HepG2 (cell line): ENCODE measurements around the gene CSNK1A1. TPM values are rescaled to one million over a fixed set of nuclear protein-coding genes. Genes with fewer than 3 reads are reported as not detected.

ENCODE experiments used
- ATAC-seq: fragments of 200-7000 bp; cut with Tn5 transposase; 3 replicates; pipeline ENCODE4 v1.9.1; 2020; ENCODE audit warnings: mild to moderate bottlenecking, moderate library complexity
- BruUV-seq: library from RNA; stranded (reverse); fragments of 400-500 nt; replicated peaks from 2 replicates; lab custom pipeline; 2021; lab: Mats Ljungman, UMichigan
- CTCF ChIA-PET: fragments of 300-600 bp; formaldehyde crosslinking; extraction: SDS; loops from one replicate; lab custom pipeline; 2021; ENCODE audit warnings: low total read pairs, inconsistent platforms, low intra/inter-chr PET ratio; lab: Yijun Ruan, JAX
- POLR2A ChIA-PET: fragments of 350-600 bp; sonication (Branson Sonifier 250); formaldehyde crosslinking; loops from one replicate; lab custom pipeline; 2020; ENCODE audit warnings: antibody characterized with exemption, inconsistent platforms; lab: Yijun Ruan, JAX
- DNase-seq: peaks from one replicate; pipeline ENCODE4 v3.0.0-alpha.2; 2015; ENCODE audit warnings: low spot score
- FAIRE-seq: peaks from 3 replicates; lab custom pipeline; 2011; peaks lifted over from hg19 to GRCh38; lab: Jason Lieb, UNC
- H2AFZ ChIP-seq: one replicate; pipeline ENCODE4 v1.6.1; 2011; ENCODE audit warnings: low read length, inconsistent platforms
- H3K27ac ChIP-seq: fragments of 300-600 bp; 3 replicates; pipeline ENCODE4 v1.8.0; 2011; ENCODE audit warnings: mixed run types, mild to moderate bottlenecking, mixed read lengths, low read length, inconsistent platforms; ENCODE audit not compliant: insufficient read depth; ENCODE audit errors: extremely low read length
- H3K27me3 ChIP-seq, 2 experiments: fragments of 200-600 bp in 1 of 2; 2 replicates in 1 of 2; 3 replicates in 1 of 2; pipeline versions ENCODE4 v1.6.0 to v1.8.0; 2011; ENCODE audit warnings: low read length in 2 of 2, mild to moderate bottlenecking in 2 of 2, moderate library complexity in 2 of 2, inconsistent platforms in 1 of 2; ENCODE audit not compliant: insufficient read depth in 2 of 2, control insufficient read depth in 1 of 2
- H3K36me3 ChIP-seq, 2 experiments: fragments of 200-600 bp in 1 of 2; replicated peaks in 1 of 2; 2 replicates in 1 of 2; 3 replicates in 1 of 2; pipeline versions ENCODE4 v1.5.1 to v1.8.0; 2011; ENCODE audit warnings: low read length in 2 of 2, inconsistent platforms in 1 of 2; ENCODE audit not compliant: insufficient read depth in 2 of 2, control insufficient read depth in 1 of 2
- H3K4me1 ChIP-seq: 2 replicates; pipeline ENCODE4 v1.5.1; 2012; ENCODE audit warnings: low read length, inconsistent platforms; ENCODE audit not compliant: insufficient read depth
- H3K4me2 ChIP-seq: 2 replicates; pipeline ENCODE4 v1.6.0; 2011; ENCODE audit warnings: low read depth, low read length, inconsistent platforms
- H3K4me3 ChIP-seq, 3 experiments: fragments of 200-600 bp in 1 of 3; sonication (generic), shearing (Covaris generic) in 1 of 3; replicated peaks in 1 of 3; 2 replicates each; pipeline ENCODE4 v1.5.1; 2011 to 2016; ENCODE audit warnings: low read length in 3 of 3, inconsistent platforms in 2 of 3, low read depth in 2 of 3, mild to moderate bottlenecking in 2 of 3, control low read depth in 1 of 3, mixed read lengths in 1 of 3; ENCODE audit not compliant: insufficient read depth in 1 of 3
- H3K79me2 ChIP-seq: one replicate; pipeline ENCODE4 v1.6.1; 2011; ENCODE audit warnings: low read length, inconsistent platforms; ENCODE audit not compliant: insufficient read depth
- H3K9ac ChIP-seq: 2 replicates; pipeline ENCODE4 v1.6.0; 2011; ENCODE audit warnings: mild to moderate bottlenecking, low read depth, low read length, inconsistent platforms; ENCODE audit not compliant: insufficient read depth
- H3K9me3 ChIP-seq: 2 replicates; pipeline ENCODE4 v1.5.1; 2012; ENCODE audit warnings: mild to moderate bottlenecking, low read length
- H4K20me1 ChIP-seq: 2 replicates; pipeline ENCODE4 v1.6.0; 2011; ENCODE audit warnings: inconsistent platforms, mild to moderate bottlenecking, low read length, moderate library complexity; ENCODE audit not compliant: insufficient read depth
- CHCHD3 ChIP-seq: sonication (generic); formaldehyde crosslinking; IDR thresholded peaks from 2 replicates; pipeline ENCODE4 v1.8.0; 2022; ENCODE audit warnings: mild to moderate bottlenecking, missing genetic modification reagents, moderate library complexity
- DNMT3B ChIP-seq: conservative IDR thresholded peaks from 2 replicates; pipeline ENCODE4 v1.6.1; 2016; ENCODE audit warnings: missing biosample characterization, control low read depth
- HNRNPL ChIP-seq: fragments of 200-400 bp; formaldehyde crosslinking; IDR thresholded peaks from 2 replicates; pipeline ENCODE4 v1.6.1; 2017; ENCODE audit warnings: mild to moderate bottlenecking, low read depth, low read length
- HOXA5 ChIP-seq: sonication (generic); formaldehyde crosslinking; IDR thresholded peaks from 2 replicates; pipeline ENCODE4 v1.4.0; 2020; ENCODE audit warnings: missing genetic modification reagents
- KLF9 ChIP-seq: IDR thresholded peaks from 2 replicates; pipeline ENCODE4 v1.6.1; 2016; ENCODE audit warnings: low read depth
- MAFK ChIP-seq, 2 experiments: IDR thresholded peaks in 1 of 2; conservative IDR thresholded peaks in 1 of 2; 2 replicates each; pipeline ENCODE4 v1.6.1; 2011; ENCODE audit warnings: improper control_type of control experiment in 2 of 2, low read length in 2 of 2
- NCOA2 ChIP-seq: sonication (generic); formaldehyde crosslinking; IDR thresholded peaks from 2 replicates; pipeline ENCODE4 v1.8.0; 2022; ENCODE audit warnings: inconsistent platforms
- RBM22 ChIP-seq: fragments of 200-400 bp; formaldehyde crosslinking; optimal IDR thresholded peaks from 2 replicates; pipeline ENCODE3; 2017; ENCODE audit warnings: mild to moderate bottlenecking, low read length, moderate library complexity
- REPIN1 ChIP-seq: sonication (generic); formaldehyde crosslinking; IDR thresholded peaks from 2 replicates; pipeline ENCODE4 v1.8.0; 2022; ENCODE audit warnings: missing genetic modification reagents, low read depth, mild to moderate bottlenecking, borderline replicate concordance
- SPEN ChIP-seq: sonication (generic); formaldehyde crosslinking; IDR thresholded peaks from 2 replicates; pipeline ENCODE4 v1.5.1; 2020; ENCODE audit warnings: low read depth, mild to moderate bottlenecking, missing genetic modification reagents
- SRSF4 ChIP-seq: fragments of 200-400 bp; formaldehyde crosslinking; IDR thresholded peaks from one replicate; pipeline ENCODE4 v1.6.1; 2018; ENCODE audit warnings: mild to moderate bottlenecking, low read depth, low read length, moderate library complexity; ENCODE audit not compliant: poor library complexity, severe bottlenecking
- ZBTB7A ChIP-seq: sonication (generic); formaldehyde crosslinking; IDR thresholded peaks from 2 replicates; pipeline ENCODE4 v1.8.0; 2022; ENCODE audit warnings: mild to moderate bottlenecking, missing genetic modification reagents
- ZNF563 ChIP-seq: sonication (generic); formaldehyde crosslinking; IDR thresholded peaks from 2 replicates; pipeline ENCODE4 v1.8.0; 2022; ENCODE audit warnings: mild to moderate bottlenecking, moderate library complexity, missing genetic modification reagents
- ZNF674 ChIP-seq: sonication (generic); formaldehyde crosslinking; IDR thresholded peaks from 2 replicates; pipeline ENCODE4 v1.5.0; 2020; ENCODE audit warnings: low read depth, mild to moderate bottlenecking, missing genetic modification reagents
- in situ Hi-C: cut with HindIII; loops from 2 replicates; pipeline ENCODE4 v1.10.0; 2017; ENCODE audit warnings: low pct_unique_long_range_greater_than_20kb; ENCODE audit not compliant: extremely low pct_ligation_motif_present
- intact Hi-C: fragments of 100-400 bp; cut with micrococcal nuclease; formaldehyde crosslinking; loops from one replicate; pipeline ENCODE4 v1.10.0; 2022; ENCODE audit not compliant: unreplicated experiment
- polyA plus RNA-seq, 8 experiments: library from polyadenylated mRNA; depleted of rRNA in 3 of 8; stranded (reverse) in 7 of 8; unstranded in 1 of 8; fragments of >200 nt; fragmentation: Illumina TruSeq in 4 of 8; extraction: Trizol in 4 of 8; gene quantifications; 2 replicates each; pipeline versions ENCODE4 v1.2.1 to v1.2.3, GENCODE V29; 2011 to 2016; ENCODE audit warnings: low read depth in 4 of 8, missing spikeins in 1 of 8, mixed read lengths in 1 of 8; ENCODE audit not compliant: insufficient read depth in 1 of 8
- total RNA-seq, 5 experiments: library from RNA; depleted of rRNA; stranded (reverse); fragments of >200 nt; fragmentation: Illumina TruSeq; extraction: Trizol; gene quantifications; 2 replicates each; pipeline ENCODE4 v1.2.3, GENCODE V29; 2016; ENCODE audit warnings: low read depth in 1 of 5
- TF ChIP-seq, protein P1 (sequence below): IDR thresholded peaks from 2 replicates; pipeline ENCODE4 v1.6.1; 2016; ENCODE audit warnings: low read depth, missing genetic modification reagents, missing compliant biosample characterization
- TF ChIP-seq, protein P2 (sequence below): sonication (generic); formaldehyde crosslinking; IDR thresholded peaks from 2 replicates; pipeline ENCODE4 v1.5.1; 2020; ENCODE audit warnings: missing genetic modification reagents, mild to moderate bottlenecking, borderline replicate concordance
- TF ChIP-seq, protein P3 (sequence below): sonication (generic); formaldehyde crosslinking; IDR thresholded peaks from 2 replicates; pipeline ENCODE4 v1.4.0; 2020; ENCODE audit warnings: missing genetic modification reagents
- TF ChIP-seq, protein P4 (sequence below): sonication (generic); formaldehyde crosslinking; IDR thresholded peaks from 2 replicates; pipeline ENCODE4 v1.5.0; 2020; ENCODE audit warnings: missing genetic modification reagents

Gene CSNK1A1
- total and polyA plus RNA-seq, 2 of the 13 experiments (the other 11 are each of a cell fraction or from before 2014, with no cell fraction given) = 89.0 to 149 TPM

DNA sequence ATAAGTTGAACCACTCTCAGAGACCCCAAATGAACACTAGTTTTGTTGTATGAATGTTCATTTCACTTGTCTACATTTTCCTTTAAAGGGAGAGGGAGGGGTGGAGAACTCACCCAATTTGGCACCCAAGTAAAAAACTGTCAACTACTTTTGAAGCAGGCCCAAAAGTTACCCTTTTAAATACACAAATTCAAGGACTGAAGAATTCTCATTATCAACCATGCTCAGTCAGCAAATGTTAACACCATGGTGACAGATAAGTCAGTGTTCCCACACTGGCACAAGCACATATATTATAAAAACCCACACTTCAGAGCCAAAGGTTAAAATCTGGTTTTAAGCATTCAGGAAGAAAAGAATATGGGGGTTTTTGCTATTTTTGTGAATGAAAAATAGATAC, 31.6 kb downstream of the CSNK1A1 start:
- peaks cover 97% of the 10 kb centered on the region for H3K79me2 ChIP-seq
- H3K27ac ChIP-seq = no peak overlapping the region
- peaks cover 13 to 64% of the 10 kb centered on the region in 2 experiments for H3K36me3 ChIP-seq
- ATAC-seq = no peak
- H4K20me1 ChIP-seq = peaks cover 18% of the 10 kb centered on the region
- H2AFZ ChIP-seq = no peak overlapping the region
- H3K4me2 ChIP-seq = no peak overlapping the region
- ChIA-PET CTCF (no interaction called here), POLR2A (interaction anchor here (0.6 kb wide), 1 partner anchor 8 kb away, joined by 3 read pairs; no protein-coding TSS in a partner anchor)
- no peak overlapping the region for H3K4me3 ChIP-seq
- BruUV-seq = no TSS peak
- no peaks in the 10 kb centered on the region for H3K27me3 ChIP-seq
- no peaks in the 10 kb centered on the region for H3K4me1 ChIP-seq
- no peak for DNase-seq
- no peak for FAIRE-seq
- H3K9ac ChIP-seq = no peak overlapping the region
- H3K9me3 ChIP-seq = no peaks in the 10 kb centered on the region
- intact Hi-C loops = no loop called here
- in situ Hi-C loops = no loop called here
- no peak for TF ChIP-seq NCOA2 (CRISPR knock-in tag)
- TF ChIP-seq, protein P1, sequence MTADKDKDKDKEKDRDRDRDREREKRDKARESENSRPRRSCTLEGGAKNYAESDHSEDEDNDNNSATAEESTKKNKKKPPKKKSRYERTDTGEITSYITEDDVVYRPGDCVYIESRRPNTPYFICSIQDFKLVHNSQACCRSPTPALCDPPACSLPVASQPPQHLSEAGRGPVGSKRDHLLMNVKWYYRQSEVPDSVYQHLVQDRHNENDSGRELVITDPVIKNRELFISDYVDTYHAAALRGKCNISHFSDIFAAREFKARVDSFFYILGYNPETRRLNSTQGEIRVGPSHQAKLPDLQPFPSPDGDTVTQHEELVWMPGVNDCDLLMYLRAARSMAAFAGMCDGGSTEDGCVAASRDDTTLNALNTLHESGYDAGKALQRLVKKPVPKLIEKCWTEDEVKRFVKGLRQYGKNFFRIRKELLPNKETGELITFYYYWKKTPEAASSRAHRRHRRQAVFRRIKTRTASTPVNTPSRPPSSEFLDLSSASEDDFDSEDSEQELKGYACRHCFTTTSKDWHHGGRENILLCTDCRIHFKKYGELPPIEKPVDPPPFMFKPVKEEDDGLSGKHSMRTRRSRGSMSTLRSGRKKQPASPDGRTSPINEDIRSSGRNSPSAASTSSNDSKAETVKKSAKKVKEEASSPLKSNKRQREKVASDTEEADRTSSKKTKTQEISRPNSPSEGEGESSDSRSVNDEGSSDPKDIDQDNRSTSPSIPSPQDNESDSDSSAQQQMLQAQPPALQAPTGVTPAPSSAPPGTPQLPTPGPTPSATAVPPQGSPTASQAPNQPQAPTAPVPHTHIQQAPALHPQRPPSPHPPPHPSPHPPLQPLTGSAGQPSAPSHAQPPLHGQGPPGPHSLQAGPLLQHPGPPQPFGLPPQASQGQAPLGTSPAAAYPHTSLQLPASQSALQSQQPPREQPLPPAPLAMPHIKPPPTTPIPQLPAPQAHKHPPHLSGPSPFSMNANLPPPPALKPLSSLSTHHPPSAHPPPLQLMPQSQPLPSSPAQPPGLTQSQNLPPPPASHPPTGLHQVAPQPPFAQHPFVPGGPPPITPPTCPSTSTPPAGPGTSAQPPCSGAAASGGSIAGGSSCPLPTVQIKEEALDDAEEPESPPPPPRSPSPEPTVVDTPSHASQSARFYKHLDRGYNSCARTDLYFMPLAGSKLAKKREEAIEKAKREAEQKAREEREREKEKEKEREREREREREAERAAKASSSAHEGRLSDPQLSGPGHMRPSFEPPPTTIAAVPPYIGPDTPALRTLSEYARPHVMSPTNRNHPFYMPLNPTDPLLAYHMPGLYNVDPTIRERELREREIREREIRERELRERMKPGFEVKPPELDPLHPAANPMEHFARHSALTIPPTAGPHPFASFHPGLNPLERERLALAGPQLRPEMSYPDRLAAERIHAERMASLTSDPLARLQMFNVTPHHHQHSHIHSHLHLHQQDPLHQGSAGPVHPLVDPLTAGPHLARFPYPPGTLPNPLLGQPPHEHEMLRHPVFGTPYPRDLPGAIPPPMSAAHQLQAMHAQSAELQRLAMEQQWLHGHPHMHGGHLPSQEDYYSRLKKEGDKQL = no peak
- no peak for TF ChIP-seq DNMT3B (CRISPR knock-in tag)
- TF ChIP-seq, protein P2, sequence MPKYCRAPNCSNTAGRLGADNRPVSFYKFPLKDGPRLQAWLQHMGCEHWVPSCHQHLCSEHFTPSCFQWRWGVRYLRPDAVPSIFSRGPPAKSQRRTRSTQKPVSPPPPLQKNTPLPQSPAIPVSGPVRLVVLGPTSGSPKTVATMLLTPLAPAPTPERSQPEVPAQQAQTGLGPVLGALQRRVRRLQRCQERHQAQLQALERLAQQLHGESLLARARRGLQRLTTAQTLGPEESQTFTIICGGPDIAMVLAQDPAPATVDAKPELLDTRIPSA (CRISPR knock-in tag) = no peak
- no peak for TF ChIP-seq CHCHD3 (CRISPR knock-in tag)
- no peak for TF ChIP-seq ZNF563 (CRISPR knock-in tag)
- TF ChIP-seq, protein P3, sequence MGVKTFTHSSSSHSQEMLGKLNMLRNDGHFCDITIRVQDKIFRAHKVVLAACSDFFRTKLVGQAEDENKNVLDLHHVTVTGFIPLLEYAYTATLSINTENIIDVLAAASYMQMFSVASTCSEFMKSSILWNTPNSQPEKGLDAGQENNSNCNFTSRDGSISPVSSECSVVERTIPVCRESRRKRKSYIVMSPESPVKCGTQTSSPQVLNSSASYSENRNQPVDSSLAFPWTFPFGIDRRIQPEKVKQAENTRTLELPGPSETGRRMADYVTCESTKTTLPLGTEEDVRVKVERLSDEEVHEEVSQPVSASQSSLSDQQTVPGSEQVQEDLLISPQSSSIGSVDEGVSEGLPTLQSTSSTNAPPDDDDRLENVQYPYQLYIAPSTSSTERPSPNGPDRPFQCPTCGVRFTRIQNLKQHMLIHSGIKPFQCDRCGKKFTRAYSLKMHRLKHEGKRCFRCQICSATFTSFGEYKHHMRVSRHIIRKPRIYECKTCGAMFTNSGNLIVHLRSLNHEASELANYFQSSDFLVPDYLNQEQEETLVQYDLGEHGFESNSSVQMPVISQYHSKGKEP = no peak
- no peak for TF ChIP-seq HNRNPL
- TF ChIP-seq MAFK (conservative IDR thresholded peaks at IDR 0.05 in 1 of 2, IDR thresholded peaks at IDR 0.05 in 1 of 2; ENCODE audit: low read length in 2 of 2) = peak in 1 of 2 experiments; percentile 61; a peak in 2 of 4 replicates
- TF ChIP-seq HOXA5 = no peak
- TF ChIP-seq ZBTB7A = no peak
- no peak for TF ChIP-seq SRSF4
- no peak for TF ChIP-seq REPIN1 (CRISPR knock-in tag)
- peak; percentile 15 for TF ChIP-seq RBM22
- TF ChIP-seq KLF9 (CRISPR knock-in tag) = no peak
- no peak for TF ChIP-seq ZNF674 (CRISPR knock-in tag)
- TF ChIP-seq, protein P4, sequence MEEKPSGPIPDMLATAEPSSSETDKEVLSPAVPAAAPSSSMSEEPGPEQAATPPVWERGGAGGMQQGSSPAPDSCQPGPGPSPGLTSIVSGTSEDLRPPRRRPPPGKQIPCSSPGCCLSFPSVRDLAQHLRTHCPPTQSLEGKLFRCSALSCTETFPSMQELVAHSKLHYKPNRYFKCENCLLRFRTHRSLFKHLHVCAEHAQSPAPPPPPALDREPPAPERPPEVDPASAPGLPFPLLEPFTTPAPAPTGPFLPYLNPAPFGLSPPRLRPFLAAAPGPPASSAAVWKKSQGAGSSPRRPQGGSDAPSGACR = no peak
- TF ChIP-seq SPEN (CRISPR knock-in tag) = no peak
